GM19438 (cell line): ENCODE measurements around the gene ZNF648.
"Not testable (repeated sequence)": the region's sequence is repeated elsewhere in the genome, so short reads cannot be mapped to it uniquely, and the experiment has no call there.

Experiments
- ATAC-seq: cut with Tn5 transposase; IDR thresholded peaks from one replicate; pipeline ENCODE4 v1.9.1; 2021; ENCODE audit warnings: low read depth; ENCODE audit not compliant: unreplicated experiment

ZNF648 gene

DNA sequence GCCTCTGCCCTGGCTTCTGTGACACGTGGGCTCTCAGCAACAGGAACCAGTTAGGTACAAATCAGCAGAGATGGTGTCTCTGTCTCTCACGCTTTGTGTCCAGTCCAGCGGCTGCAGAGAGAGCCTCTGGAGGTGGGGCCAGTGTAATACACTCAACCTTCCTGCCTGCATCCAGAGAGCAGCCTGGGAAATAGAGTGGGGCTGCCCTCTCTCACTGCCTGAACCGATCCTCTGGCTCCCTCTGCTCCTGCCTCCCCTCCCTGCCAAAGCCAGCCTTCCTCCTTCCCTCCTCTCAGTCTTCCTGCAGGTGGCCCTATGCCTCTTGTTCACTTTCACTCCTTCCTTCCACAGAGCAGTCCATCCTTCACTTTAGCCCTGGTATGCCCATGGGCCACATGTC lies at the start of gene ZNF648:
ZNF648 (minus strand) TSS at position 119 of the 400 bp plus-strand sequence. CDS start 3,702 bp downstream, outside the sequence.
- ATAC-seq: no peak

DNA sequence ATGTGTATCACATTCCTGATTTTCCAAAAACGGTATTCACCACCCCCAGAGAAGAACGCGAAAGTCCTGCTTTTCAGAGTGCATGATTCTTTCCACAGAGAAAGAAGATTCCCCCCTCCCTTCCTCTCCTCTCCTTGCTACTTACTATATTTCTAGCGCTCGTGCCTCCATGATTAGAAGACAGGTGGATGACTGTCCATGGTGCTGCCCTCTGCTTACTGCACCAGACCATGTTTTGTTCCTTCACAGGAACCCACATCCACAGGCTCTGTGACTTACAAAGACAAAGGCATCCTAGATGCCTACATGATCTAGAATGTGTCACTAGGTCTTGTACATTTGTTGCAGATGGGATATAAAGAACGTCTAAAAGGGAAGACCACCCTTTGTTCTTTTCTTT lies 49.1 kb upstream of the ZNF648 start:
- ATAC-seq: no peak

- ATAC-seq: no peak
These were observed 48.3 kb upstream of the ZNF648 start for GRCh38 chr1:182109771-182110170.

GRCh38 chr1:182107209-182107608 lies 45.7 kb upstream of the ZNF648 start:
- no peak for ATAC-seq

DNA sequence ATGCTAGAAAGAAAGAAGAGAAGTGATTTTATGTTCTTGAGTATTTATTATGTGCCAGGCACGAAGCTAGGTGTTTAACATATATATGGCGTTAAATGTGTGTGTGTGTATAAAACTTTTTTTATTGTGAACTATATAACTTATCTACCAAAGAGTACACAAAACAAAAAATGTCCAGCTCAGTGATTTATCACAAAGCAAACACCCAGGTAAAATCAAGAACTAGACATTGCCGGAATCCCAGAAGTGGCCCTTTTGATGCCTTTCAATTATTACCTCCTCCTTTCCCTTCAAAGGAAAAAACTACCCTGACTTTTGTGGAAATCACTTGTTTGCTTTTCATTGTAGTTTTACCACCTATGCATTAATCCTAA lies 40.5 kb upstream of the ZNF648 start:
- ATAC-seq: no peak

DNA sequence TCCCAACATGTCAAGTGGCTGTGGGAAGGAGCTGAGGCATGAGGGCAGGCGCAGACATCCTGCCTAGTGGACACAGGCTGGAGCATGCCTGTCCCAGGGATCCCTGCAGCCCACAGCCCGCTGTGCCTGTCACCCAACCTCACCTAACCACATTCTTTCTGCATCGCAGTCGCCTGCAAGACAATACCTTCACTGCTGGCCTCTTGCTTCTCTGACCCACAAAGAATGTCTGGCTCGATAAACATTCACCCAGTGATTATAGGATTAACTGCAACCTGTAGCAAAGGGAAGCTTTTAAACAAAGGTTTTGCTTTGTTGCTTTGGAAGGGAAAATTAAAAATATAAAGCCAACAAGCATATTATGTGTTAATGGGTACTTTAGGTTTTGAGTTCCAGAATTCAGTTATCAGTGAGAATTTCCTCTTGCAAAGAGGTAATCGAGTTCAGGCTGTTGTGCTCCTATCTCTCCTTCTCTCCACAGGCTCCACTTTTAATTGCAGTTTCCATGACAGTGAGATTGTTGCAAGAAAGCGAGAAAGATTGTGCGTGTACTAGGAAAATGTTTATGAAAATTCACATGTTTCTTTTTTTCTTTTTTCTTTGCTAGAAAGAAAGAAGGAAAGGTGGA lies 40.0 kb upstream of the ZNF648 start:
- ATAC-seq: no peak

DNA sequence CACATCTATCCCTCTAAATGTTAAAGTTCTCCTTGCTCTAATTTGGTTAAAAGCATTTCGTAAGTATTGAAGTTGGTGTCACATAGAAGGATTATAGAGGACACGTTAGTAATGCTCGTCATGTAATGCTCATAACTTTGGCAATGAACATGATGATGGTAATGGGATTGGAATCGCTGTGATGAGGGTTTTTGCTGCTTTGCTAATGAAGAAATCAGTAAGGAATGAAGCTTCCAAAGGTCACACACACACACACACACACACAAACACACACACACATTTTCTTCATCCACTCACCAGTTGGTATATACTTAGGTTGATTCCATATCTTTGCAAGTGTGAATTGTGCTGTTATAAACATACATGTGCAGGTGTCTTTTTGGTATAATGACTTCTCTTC lies 36.8 kb upstream of the ZNF648 start:
- ATAC-seq: no peak

GRCh38 chr1:182095946-182096345 lies 34.4 kb upstream of the ZNF648 start:
- no peak for ATAC-seq

GRCh38 chr1:182094514-182095005 lies 33.0 kb upstream of the ZNF648 start:
- not testable (repeated sequence) for ATAC-seq

DNA sequence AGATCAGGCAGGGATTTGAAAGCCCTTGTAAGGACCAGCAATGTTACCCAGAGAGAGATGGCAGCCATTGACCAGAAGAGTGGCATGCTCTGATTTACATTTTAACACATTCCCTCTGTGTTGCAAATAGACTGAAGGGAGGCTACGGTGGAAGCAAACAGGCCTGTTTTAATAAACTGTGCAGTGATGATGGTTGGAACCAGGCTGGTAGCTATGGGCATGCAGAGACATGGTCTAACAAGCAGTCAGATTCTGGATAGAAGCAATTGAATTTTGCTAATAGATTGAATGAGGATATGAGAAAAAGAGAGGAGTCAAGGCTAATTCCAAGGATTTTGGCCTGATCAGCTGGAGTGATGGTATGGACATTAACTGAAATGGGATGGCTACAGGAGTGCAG lies 32.3 kb upstream of the ZNF648 start:
- no peak for ATAC-seq

DNA sequence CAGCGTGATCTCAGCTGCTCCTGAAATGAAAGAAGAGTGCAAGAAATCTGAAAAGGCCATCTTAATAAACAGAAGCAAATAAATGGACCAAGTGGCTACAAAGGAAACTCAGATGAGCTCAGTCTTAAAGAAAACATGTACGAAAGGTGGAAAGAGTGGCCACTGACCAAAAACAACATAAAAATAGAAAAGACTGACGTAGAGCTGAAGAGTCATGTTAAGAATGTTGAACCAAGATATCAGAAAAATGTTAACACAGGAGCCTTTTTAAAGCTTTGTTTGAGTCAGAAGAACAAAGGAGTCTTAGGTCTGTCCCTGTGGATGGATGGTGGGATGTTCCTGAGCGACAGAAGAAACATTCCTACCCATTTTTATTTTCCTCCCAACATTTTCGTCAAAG lies 30.8 kb upstream of the ZNF648 start:
- ATAC-seq: no peak

- ATAC-seq: no peak
These were observed 29.6 kb upstream of the ZNF648 start for GRCh38 chr1:182091083-182091482.

DNA sequence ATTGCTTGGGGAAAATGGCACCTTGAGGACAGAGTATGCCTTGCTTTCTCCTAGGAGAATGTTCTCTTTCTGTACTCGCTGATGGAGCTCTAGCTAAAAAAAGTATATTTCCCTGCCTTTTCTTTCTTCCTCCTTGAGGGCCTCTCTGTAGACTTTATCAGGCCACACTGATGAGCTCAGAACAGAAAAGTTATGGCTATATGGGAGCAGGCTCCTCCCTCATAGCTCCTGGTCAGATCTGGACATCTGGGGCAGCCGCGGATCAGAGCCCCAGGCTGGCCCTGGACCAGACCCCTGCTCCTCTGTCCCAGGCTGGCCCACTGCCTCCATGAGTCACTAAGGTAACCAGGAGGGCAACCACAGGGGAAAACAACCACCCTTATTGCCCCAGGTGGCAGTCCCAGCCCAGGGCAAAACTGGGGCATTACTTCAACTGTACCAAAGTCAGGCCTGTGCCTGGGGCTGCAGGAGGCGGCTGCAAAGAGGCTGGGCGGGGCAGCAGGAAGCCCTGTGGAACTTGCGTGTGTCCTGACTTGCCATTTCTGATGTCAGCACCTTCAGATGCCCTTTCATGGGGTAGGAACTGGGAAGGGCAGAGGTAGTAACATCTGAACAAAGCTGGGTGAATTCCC lies 26.3 kb upstream of the ZNF648 start:
- ATAC-seq: no peak

DNA sequence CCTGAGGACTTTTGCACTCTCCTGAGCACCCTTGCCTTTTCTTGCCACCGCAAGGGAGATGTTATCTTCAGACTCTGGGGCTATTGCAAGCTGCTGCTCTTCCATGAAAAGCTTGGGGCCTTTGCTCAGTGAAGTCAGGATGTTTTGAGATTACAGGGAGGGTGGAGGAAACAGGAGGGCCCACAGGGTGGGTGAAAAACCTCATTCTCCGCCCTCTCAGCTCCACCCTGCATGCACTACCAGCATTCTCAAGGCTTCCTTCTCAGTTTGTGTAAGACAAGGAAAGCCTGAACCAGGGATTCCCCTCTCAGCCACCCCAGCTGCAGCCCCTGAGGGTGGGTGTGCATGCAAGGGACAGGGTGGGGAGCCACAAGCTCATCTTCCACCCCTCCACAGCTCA lies 25.8 kb upstream of the ZNF648 start:
- no peak for ATAC-seq

GRCh38 chr1:182086620-182087019 lies 25.1 kb upstream of the ZNF648 start:
- ATAC-seq: no peak

- ATAC-seq: no peak
These were observed 24.6 kb upstream of the ZNF648 start for GRCh38 chr1:182086136-182086535.

GRCh38 chr1:182085726-182086125 lies 24.2 kb upstream of the ZNF648 start:
- no peak for ATAC-seq

- ATAC-seq: peak; percentile 66
These were observed 23.2 kb upstream of the ZNF648 start for GRCh38 chr1:182084487-182085316.

- no peak for ATAC-seq
These were observed 22.5 kb upstream of the ZNF648 start for GRCh38 chr1:182083851-182084486.

DNA sequence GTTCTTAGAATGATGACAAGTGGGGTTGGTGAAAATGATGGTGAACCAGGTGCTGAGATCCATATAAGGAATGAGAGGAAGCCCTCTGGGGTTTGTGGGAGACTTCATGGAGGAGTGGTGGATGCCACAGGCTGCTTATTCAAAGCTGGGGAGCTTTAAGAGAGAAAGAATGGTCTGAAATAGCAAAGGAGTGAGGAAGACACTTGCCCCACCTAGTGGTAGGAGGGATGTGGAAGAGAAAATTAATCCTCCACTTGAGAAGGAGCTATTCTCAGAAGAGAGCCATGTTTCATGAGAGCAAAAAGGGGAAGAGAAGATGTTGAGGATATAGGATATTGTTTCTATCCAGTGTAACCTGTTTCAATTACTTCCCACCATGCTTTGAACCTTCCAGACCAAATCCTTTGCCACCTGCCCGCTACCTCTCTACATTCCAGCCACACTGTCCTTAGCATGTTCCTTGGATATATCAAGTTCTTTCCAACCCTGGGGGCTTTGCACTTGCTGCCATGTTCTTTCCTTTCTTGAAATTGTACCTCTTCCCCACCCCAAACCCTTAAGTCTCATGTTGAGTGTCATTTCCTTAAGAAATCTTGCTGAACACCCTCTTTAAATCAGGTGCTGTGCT lies 19.6 kb upstream of the ZNF648 start:
- ATAC-seq: no peak

DNA sequence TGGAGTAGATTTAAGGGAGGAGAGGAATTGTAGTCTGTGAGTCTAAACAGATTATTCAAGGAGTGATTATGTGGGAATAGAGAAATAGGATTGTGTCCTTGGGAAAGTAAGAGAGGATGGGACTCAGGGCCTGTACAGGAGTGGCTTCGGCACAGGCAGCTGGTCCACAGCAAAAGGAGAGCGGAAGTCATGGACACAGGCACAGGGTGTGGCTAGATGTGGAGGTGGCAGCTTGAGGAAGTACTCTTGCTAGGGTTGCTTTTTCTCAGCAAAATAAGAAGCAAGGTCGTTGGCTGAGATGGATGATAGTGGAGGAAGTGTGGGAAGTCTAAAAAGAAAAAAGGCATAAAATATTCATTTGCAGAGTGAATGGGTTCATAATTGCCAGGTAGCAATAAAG lies 18.5 kb upstream of the ZNF648 start:
- no peak for ATAC-seq
